Measurements from ENCODE around the gene UNCX. TPM values are rescaled to one million over a fixed set of nuclear protein-coding genes. Genes with fewer than 3 reads are reported as not detected.

The UNCX gene
- total and polyA plus RNA-seq, 2 experiments from 2014 or later = not detected

DNA sequence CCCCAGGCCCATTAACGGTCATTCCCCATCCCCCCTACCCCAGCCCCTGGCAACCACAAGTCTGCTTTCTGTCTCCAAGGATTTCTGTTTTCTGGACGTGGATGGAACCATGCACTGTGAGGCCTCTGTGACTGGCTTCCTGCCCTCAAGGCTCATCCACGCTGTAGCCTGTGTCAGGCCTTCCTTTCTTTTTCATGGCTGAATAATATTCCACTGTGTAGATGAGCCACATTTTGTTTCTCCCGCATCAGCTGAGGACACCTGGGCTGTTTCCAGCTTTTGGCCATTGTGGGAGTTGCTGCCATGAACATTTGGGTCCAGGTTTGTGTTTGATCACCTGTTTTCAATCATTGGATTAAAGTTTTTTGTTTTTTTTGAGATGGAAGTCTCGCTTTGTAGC is 50.0 kb downstream of the UNCX start (continued):
- TF ChIP-seq, protein P1, sequence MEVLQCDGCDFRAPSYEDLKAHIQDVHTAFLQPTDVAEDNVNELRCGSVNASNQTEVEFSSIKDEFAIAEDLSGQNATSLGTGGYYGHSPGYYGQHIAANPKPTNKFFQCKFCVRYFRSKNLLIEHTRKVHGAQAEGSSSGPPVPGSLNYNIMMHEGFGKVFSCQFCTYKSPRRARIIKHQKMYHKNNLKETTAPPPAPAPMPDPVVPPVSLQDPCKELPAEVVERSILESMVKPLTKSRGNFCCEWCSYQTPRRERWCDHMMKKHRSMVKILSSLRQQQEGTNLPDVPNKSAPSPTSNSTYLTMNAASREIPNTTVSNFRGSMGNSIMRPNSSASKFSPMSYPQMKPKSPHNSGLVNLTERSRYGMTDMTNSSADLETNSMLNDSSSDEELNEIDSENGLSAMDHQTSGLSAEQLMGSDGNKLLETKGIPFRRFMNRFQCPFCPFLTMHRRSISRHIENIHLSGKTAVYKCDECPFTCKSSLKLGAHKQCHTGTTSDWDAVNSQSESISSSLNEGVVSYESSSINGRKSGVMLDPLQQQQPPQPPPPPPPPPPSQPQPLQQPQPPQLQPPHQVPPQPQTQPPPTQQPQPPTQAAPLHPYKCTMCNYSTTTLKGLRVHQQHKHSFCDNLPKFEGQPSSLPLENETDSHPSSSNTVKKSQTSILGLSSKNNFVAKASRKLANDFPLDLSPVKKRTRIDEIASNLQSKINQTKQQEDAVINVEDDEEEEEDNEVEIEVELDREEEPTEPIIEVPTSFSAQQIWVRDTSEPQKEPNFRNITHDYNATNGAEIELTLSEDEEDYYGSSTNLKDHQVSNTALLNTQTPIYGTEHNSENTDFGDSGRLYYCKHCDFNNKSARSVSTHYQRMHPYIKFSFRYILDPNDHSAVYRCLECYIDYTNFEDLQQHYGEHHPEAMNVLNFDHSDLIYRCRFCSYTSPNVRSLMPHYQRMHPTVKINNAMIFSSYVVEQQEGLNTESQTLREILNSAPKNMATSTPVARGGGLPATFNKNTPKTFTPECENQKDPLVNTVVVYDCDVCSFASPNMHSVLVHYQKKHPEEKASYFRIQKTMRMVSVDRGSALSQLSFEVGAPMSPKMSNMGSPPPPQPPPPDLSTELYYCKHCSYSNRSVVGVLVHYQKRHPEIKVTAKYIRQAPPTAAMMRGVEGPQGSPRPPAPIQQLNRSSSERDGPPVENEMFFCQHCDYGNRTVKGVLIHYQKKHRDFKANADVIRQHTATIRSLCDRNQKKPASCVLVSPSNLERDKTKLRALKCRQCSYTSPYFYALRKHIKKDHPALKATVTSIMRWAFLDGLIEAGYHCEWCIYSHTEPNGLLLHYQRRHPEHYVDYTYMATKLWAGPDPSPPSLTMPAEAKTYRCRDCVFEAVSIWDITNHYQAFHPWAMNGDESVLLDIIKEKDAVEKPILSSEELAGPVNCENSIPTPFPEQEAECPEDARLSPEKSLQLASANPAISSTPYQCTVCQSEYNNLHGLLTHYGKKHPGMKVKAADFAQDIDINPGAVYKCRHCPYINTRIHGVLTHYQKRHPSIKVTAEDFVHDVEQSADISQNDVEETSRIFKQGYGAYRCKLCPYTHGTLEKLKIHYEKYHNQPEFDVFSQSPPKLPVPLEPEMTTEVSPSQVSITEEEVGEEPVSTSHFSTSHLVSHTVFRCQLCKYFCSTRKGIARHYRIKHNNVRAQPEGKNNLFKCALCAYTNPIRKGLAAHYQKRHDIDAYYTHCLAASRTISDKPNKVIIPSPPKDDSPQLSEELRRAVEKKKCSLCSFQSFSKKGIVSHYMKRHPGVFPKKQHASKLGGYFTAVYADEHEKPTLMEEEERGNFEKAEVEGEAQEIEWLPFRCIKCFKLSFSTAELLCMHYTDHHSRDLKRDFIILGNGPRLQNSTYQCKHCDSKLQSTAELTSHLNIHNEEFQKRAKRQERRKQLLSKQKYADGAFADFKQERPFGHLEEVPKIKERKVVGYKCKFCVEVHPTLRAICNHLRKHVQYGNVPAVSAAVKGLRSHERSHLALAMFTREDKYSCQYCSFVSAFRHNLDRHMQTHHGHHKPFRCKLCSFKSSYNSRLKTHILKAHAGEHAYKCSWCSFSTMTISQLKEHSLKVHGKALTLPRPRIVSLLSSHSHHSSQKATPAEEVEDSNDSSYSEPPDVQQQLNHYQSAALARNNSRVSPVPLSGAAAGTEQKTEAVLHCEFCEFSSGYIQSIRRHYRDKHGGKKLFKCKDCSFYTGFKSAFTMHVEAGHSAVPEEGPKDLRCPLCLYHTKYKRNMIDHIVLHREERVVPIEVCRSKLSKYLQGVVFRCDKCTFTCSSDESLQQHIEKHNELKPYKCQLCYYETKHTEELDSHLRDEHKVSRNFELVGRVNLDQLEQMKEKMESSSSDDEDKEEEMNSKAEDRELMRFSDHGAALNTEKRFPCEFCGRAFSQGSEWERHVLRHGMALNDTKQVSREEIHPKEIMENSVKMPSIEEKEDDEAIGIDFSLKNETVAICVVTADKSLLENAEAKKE (CRISPR knock-in tag; IDR thresholded peaks at IDR 0.05) = no peak
- TF ChIP-seq ZNF331 (CRISPR knock-in tag; IDR thresholded peaks at IDR 0.05; ENCODE audit: low read depth) (no peak), JUNB (IDR thresholded peaks at IDR 0.05; ENCODE audit: unreplicated experiment) (no peak)
- TF ChIP-seq, protein P2, sequence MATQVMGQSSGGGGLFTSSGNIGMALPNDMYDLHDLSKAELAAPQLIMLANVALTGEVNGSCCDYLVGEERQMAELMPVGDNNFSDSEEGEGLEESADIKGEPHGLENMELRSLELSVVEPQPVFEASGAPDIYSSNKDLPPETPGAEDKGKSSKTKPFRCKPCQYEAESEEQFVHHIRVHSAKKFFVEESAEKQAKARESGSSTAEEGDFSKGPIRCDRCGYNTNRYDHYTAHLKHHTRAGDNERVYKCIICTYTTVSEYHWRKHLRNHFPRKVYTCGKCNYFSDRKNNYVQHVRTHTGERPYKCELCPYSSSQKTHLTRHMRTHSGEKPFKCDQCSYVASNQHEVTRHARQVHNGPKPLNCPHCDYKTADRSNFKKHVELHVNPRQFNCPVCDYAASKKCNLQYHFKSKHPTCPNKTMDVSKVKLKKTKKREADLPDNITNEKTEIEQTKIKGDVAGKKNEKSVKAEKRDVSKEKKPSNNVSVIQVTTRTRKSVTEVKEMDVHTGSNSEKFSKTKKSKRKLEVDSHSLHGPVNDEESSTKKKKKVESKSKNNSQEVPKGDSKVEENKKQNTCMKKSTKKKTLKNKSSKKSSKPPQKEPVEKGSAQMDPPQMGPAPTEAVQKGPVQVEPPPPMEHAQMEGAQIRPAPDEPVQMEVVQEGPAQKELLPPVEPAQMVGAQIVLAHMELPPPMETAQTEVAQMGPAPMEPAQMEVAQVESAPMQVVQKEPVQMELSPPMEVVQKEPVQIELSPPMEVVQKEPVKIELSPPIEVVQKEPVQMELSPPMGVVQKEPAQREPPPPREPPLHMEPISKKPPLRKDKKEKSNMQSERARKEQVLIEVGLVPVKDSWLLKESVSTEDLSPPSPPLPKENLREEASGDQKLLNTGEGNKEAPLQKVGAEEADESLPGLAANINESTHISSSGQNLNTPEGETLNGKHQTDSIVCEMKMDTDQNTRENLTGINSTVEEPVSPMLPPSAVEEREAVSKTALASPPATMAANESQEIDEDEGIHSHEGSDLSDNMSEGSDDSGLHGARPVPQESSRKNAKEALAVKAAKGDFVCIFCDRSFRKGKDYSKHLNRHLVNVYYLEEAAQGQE (IDR thresholded peaks at IDR 0.05; ENCODE audit: unreplicated experiment) = no peak

GRCh38 chr7:1283337-1283736 is 50.7 kb downstream of the UNCX start:
- H3K27me3 ChIP-seq (ENCODE audit: insufficient read depth) = no peaks in the 10 kb centered on the region
- no peaks in the 10 kb centered on the region for H3K4me1 ChIP-seq (ENCODE audit: insufficient read depth)
- no peak overlapping the region for H3K27ac Mint-ChIP-seq
- no peaks in the 10 kb centered on the region for H4K20me1 ChIP-seq (replicated peaks; ENCODE audit: insufficient read depth)
- peaks cover 8% of the 10 kb centered on the region for H3K27me3 Mint-ChIP-seq (ENCODE audit: insufficient read depth, low read depth, poor library complexity)
- no peaks in the 10 kb centered on the region for H3K36me3 Mint-ChIP-seq (ENCODE audit: low read depth)
- H3K27ac ChIP-seq (ENCODE audit: low read depth) = no peak overlapping the region
- no peaks in the 10 kb centered on the region for H3K9me2 ChIP-seq (ENCODE audit: insufficient read depth)
- no peaks in the 10 kb centered on the region for H3K79me2 ChIP-seq (replicated peaks; ENCODE audit: insufficient read depth)
- DNase-seq (ENCODE audit: low spot score) (no peak), ATAC-seq (no peak)
- no peak overlapping the region for H3K4me3 Mint-ChIP-seq
- H3K4me3 ChIP-seq = no peak overlapping the region
- no peaks in the 10 kb centered on the region for H3F3A ChIP-seq (replicated peaks; ENCODE audit: low read depth)
- H2AFZ ChIP-seq = no peak overlapping the region
- no peaks in the 10 kb centered on the region for H3K36me3 ChIP-seq (ENCODE audit: insufficient read depth)
- no peaks in the 10 kb centered on the region for H3K4me1 Mint-ChIP-seq
- H3K4me2 ChIP-seq = no peak overlapping the region
- H3K9me3 Mint-ChIP-seq = peaks cover 6% of the 10 kb centered on the region; the same call in 2 of the 3 replicates
- no peak for TF ChIP-seq ZNF331 (CRISPR knock-in tag; IDR thresholded peaks at IDR 0.05; ENCODE audit: low read depth)
- no peak for TF ChIP-seq EZH2 (IDR thresholded peaks at IDR 0.05; ENCODE audit: low read depth, unreplicated experiment)
- TF ChIP-seq, protein P2 (IDR thresholded peaks at IDR 0.05; ENCODE audit: unreplicated experiment) = no peak
- no peak for TF ChIP-seq ZNF114 (CRISPR knock-in tag; IDR thresholded peaks at IDR 0.05)
- no peak for TF ChIP-seq EZH2phosphoT487 (IDR thresholded peaks at IDR 0.05; ENCODE audit: unreplicated experiment)
